GM19193 (cell line): ENCODE measurements around the gene FOXP1.

Experiments
- POLR2A ChIP-seq: IDR thresholded peaks from 4 replicates; pipeline ENCODE4 v1.6.1; 2011; ENCODE audit not compliant: insufficient read depth, insufficient read length; ENCODE audit errors: extremely low read depth

The FOXP1 gene

DNA sequence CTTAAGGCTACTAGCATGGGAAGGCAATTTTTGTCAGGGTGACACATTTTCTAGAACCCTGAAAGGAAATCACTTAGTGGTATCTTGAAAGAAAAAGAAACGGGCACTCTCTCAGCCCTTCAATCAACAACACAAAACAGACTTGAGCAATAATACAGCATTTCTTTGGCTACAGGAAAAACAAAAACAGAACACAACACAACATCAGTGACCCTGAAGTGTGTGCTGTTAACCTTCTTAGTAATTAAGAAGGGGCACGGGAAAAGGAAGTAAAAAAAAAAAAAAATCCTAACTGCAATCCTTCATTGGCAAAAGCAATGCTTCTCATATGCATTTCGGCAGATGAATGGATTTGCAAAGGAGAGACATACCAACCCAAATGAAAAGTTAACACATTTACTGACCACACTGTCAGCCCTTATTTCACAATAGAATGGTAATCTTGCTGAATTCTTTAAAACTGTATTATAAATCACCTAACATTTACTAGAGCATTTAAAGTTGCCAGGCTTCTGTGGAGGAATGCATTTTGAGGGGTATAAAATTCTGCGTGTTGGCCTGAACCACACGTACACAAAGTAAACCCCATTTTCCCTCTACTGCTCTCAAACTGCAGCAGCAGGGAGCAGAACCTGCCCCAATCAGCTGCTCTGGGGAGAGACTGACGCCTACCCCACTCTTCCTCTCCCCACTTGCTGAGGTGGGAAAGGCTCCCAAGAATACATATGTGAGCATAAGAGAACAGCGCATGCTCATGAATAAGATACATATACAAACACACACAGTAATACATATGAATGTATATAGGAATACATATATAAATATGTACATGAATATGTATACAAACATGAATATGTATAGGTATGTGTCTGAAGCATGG lies 198.5 kb downstream of the FOXP1 start:
- TF ChIP-seq POLR2A = no peak

DNA sequence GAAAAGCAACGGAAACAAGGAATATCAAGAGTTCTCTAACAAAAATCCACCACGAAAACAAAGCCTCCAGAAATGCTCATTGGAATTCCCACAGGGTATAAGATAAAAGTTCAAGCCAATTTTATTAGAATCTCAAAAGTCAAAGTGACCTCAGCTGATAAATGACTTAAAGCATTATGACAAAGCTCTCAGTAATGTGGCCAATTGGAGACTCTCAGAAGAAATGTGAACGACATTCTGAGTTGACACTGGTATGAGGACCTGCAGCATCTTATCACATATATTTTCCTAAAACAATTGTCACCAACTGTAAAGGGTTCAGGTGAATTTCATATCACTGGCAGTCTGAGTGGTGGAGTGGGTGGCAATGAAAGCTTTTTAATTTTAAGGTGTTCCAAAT lies 199.1 kb downstream of the FOXP1 start:
- TF ChIP-seq POLR2A = no peak

DNA sequence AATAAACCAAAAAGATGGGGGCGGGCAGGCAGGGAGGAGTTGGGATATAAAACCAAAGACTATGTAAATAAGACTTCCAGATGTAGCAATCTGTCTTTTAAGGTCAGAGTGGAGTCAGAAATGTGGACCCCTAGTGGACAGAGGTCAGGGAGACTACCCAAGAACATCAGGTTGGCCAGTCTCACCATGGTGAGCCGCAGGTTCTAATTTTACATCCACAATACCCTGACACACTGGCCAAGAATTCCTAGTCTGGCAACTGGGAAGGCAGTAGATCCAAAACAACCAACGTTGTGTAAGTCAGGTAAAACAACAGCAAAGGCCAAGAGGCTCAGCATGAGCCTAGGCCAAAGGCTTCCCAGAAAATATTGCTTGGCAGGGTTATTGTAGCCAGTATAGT lies 203.4 kb downstream of the FOXP1 start:
- TF ChIP-seq POLR2A = no peak

DNA sequence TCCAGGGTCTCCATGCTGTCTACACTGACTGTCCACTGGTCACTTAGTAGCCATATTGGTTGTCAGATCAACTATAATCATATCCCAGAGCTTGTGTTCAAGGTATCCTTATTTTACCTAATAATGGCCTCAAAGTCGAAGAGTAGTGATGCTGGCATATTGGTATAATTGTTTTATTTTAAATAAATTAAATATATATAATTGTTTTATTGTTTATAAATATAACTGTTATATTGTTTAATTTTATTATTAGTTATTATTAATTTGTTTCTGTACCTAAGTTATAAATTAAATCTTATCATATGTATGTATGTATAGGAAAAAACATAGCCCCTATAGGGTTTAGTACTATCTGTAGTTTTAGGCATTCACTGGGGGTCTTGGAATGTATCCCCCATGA lies 205.0 kb downstream of the FOXP1 start:
- TF ChIP-seq POLR2A = no peak

GRCh38 chr3:71376911-71377310 lies 206.6 kb downstream of the FOXP1 start:
- TF ChIP-seq POLR2A = no peak

DNA sequence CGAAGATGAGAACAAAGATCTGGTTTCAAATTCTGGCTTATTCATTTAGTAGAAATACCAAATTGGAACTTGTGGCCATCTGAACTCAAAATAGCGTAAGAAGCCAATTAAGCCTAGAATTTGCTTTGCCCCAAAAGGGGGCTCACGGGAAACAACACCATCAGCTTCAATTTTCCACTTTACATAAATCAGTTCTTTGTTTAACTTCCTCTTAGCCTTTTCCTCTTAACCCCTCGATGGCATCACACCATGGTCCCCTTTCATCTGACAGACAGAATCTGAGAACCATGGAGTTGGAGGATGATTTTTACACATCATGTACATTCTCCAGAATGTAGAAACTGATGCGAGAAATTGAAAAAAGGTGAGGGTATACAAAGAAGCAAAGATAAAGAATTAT lies 207.0 kb downstream of the FOXP1 start:
- TF ChIP-seq POLR2A = no peak

DNA sequence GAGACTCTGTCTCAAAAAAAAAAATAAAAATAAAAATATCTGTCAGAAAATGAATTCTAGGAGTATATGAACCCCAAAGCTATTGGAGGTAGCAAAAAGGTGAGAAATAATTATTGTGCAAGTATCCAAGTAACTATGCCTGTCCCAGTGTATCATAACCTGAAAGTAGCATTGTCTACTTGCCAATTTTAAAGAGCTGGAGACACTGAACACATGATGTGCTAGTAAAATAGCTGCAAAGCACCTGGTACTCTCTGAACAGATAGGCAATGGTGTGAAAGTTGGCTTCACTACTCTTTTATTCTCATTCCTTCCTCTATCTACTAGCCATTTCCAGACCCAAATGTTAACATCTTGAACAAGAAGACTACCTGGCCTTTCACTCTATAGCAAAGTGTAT lies 208.9 kb downstream of the FOXP1 start:
- no peak for TF ChIP-seq POLR2A

- no peak for TF ChIP-seq POLR2A
Observed at GRCh38 chr3:71372911-71373637, 210.5 kb downstream of the FOXP1 start.

DNA sequence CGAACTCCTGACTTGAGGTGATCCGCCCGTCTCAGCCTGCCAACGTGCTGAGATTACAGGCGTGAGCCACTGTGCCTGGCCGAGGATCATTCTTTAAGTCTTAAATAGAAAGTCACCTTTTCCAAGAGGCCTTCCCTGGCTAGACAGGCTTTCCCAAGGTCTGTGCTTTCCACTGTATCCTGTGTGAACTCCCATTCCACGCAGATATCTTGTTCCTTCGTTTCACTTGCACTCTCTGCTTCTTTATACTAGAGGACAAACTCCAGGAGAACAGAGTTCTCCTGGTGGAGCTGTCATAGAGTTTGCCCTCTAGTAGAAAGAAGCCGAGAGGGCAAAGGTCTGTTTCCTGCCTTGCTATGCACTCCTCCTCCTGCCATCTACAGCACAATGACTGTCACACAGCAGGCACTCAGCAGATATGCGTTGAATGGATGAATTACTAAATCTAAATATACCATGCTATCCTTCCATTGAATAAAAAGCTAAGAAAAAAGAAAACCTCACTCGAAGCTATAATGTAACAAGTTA lies 211.2 kb downstream of the FOXP1 start:
- no peak for TF ChIP-seq POLR2A

- no peak for TF ChIP-seq POLR2A
Observed at GRCh38 chr3:71371282-71371681, 212.2 kb downstream of the FOXP1 start.

- TF ChIP-seq POLR2A = no peak
Observed at GRCh38 chr3:71370467-71370866, 213.1 kb downstream of the FOXP1 start.

DNA sequence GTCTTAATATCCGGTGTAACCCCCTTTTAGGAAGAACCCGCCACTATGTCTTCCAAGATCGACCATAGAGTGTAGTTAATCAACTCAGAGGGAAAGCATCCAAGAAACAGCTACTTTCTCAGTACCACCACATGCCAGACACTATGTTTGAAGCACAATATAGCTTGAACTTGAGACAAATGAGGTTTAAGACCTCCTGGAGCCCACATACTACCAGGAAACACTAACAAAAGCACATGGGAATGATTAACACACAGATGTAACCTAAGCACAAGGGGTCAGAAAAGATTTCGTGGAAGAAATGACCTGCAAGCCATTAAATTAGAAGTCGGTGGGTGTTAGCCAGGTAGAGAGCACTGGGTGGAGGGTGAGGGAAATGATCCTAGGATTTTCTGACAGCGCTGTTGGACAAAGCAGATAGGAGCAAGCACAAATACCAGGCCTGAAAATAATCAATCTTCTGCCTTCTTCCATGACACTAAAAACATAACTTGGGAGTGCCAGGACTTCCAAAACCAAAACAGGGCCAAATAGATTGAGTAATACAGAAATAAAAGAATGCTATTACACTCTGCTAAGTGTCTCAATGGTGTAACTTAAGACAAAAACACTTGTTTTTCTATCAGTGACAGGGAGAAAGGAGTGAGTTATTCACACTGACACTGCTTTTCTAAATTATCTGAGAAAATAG lies 213.7 kb downstream of the FOXP1 start:
- TF ChIP-seq POLR2A = no peak

- no peak for TF ChIP-seq POLR2A
Observed at GRCh38 chr3:71366988-71367604, 216.4 kb downstream of the FOXP1 start.

- no peak for TF ChIP-seq POLR2A
Observed at GRCh38 chr3:71361334-71361890, 222.1 kb downstream of the FOXP1 start.
